ENCODE measurements around the gene PHF1.
"Not testable (repeated sequence)": the region's sequence is repeated elsewhere in the genome, so short reads cannot be mapped to it uniquely, and the experiment has no call there.

DNA sequence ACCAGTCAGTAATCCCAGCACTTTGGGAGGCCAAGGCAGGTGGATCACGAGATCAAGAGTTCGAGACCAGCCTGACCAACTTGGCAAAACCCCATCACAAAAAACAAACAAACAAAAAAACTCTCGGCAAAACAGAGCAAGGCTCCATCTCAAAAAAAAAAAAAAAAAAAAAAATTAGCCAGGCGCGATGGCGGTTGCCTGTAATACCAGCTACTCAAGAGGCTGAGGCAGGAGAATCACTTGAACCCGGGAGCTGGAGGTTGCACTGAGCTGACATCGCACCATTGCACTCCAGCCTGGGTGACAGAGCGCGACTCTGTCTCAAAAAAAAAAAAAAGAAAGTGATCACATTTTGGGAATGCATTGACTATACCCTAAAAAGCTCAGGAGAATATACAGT lies 31.6 kb upstream of the PHF1 start:
- TF ChIP-seq, protein P1, sequence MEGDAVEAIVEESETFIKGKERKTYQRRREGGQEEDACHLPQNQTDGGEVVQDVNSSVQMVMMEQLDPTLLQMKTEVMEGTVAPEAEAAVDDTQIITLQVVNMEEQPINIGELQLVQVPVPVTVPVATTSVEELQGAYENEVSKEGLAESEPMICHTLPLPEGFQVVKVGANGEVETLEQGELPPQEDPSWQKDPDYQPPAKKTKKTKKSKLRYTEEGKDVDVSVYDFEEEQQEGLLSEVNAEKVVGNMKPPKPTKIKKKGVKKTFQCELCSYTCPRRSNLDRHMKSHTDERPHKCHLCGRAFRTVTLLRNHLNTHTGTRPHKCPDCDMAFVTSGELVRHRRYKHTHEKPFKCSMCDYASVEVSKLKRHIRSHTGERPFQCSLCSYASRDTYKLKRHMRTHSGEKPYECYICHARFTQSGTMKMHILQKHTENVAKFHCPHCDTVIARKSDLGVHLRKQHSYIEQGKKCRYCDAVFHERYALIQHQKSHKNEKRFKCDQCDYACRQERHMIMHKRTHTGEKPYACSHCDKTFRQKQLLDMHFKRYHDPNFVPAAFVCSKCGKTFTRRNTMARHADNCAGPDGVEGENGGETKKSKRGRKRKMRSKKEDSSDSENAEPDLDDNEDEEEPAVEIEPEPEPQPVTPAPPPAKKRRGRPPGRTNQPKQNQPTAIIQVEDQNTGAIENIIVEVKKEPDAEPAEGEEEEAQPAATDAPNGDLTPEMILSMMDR (IDR thresholded peaks at IDR 0.05; ENCODE audit: low read depth, low read length), result not testable (repeated sequence)
- not testable (repeated sequence) for TF ChIP-seq POLR2A (IDR thresholded peaks at IDR 0.05; ENCODE audit: extremely low read depth, insufficient read length); MYC (IDR thresholded peaks at IDR 0.05; ENCODE audit: low read depth, low read length)
- TF ChIP-seq, protein P2, sequence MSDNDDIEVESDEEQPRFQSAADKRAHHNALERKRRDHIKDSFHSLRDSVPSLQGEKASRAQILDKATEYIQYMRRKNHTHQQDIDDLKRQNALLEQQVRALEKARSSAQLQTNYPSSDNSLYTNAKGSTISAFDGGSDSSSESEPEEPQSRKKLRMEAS (IDR thresholded peaks at IDR 0.05; ENCODE audit: low read depth, low read length), result not testable (repeated sequence)

All from NB4 (cell line).